Thoracic aorta (tissue), 2 donors: Measurements from ENCODE around the gene CS. TPM values are rescaled to one million over a fixed set of nuclear protein-coding genes. Genes with fewer than 3 reads are reported as not detected.

Experiments used
- ATAC-seq: fragments of 150-250 bp; one replicate; pipeline ENCODE4 v1.8.0; 2017; ENCODE audit warnings: low read depth; ENCODE audit not compliant: insufficient number of reproducible peaks, low FRiP score
- DNase-seq: peaks from one replicate; pipeline ENCODE4 v3.0.0-alpha.2; 2020; ENCODE audit warnings: low spot score
- H3K27ac ChIP-seq, 2 donors: fragments of 200-600 bp; sonication (generic); 1 replicate in 1 of 2; 2 replicates in 1 of 2; pipeline ENCODE4 v1.5.1; 2016; ENCODE audit warnings: mild to moderate bottlenecking in 2 of 2, moderate library complexity in 2 of 2
- H3K27me3 ChIP-seq: fragments of 200-600 bp; sonication (generic); replicated peaks from 2 replicates; pipeline ENCODE4 v1.6.0; 2016; ENCODE audit warnings: mild to moderate bottlenecking; ENCODE audit not compliant: insufficient read depth
- H3K36me3 ChIP-seq: fragments of 200-600 bp; sonication (generic); one replicate; pipeline ENCODE4 v1.5.1; 2016
- H3K4me1 ChIP-seq, 2 donors: fragments of 200-600 bp; sonication (generic); 1 replicate in 1 of 2; 2 replicates in 1 of 2; pipeline versions ENCODE4 v1.5.1 to v1.6.0; 2016; ENCODE audit warnings: low read depth in 2 of 2, mild to moderate bottlenecking in 1 of 2; ENCODE audit not compliant: control insufficient read depth in 1 of 2
- H3K4me3 ChIP-seq: fragments of 200-600 bp; sonication (generic); 2 replicates; pipeline ENCODE4 v1.5.1; 2016; ENCODE audit warnings: mild to moderate bottlenecking
- H3K9me3 ChIP-seq: fragments of 200-600 bp; sonication (generic); 2 replicates; pipeline ENCODE4 v1.5.1; 2016
- CTCF ChIP-seq: fragments of 200-600 bp; sonication (generic); IDR thresholded peaks from one replicate; pipeline ENCODE4 v1.5.1; 2019; ENCODE audit warnings: antibody characterized with exemption
- total RNA-seq, 2 donors: library from RNA; depleted of rRNA; stranded (reverse); fragments of >200 nt; gene quantifications; one replicate each; pipeline versions ENCODE4 v1.1.0 to v1.2.3, GENCODE V29; 2016

CS gene
- total RNA-seq, 2 donors from 2014 or later, result 120 to 143 TPM

- ATAC-seq (no peak), DNase-seq (no peak)
- Histone ChIP-seq H3K27me3 (no peaks in the 10 kb centered on the region), H3K4me1 (peaks cover 12 to 17% of the 10 kb centered on the region in 2 donors), H3K4me3 (no peak overlapping the region), H3K36me3 (no peaks in the 10 kb centered on the region), H3K9me3 (no peaks in the 10 kb centered on the region), H3K27ac (no peak overlapping the region)
- TF ChIP-seq CTCF, result no peak
Observed at GRCh38 chr12:56261503-56262232, 38.5 kb downstream of the CS start.

DNA sequence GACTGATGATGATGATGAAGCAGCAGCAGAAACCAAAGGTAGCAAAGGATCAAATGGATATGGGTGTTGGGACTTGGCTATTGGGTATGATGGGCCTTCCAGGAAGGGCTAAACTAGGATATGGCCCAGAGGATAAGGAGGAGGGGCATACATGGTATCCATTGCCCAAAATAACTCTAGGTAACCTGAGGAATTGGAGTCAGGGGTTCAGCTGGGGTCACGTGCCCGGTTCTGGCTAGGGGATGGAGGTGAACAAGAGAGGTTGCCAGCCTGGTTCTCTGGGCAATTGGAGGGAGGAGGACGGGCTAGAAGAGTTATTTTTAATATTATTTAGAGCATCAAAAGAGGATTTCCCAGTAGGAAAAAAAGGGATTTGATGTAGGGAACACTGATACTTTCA, 39.2 kb downstream of the CS start:
- Histone ChIP-seq H3K4me3 (no peak overlapping the region), H3K4me1 (peaks cover 13 to 25% of the 10 kb centered on the region in 2 donors), H3K27me3 (no peaks in the 10 kb centered on the region), H3K27ac (no peak overlapping the region), H3K9me3 (no peaks in the 10 kb centered on the region), H3K36me3 (no peaks in the 10 kb centered on the region)
- ATAC-seq (no peak), DNase-seq (no peak)
- no peak for TF ChIP-seq CTCF

- peaks cover 4% of the 10 kb centered on the region for H3K36me3 ChIP-seq
- H3K27ac ChIP-seq, result no peak overlapping the region
- no peak for TF ChIP-seq CTCF
- no peak overlapping the region for H3K4me3 ChIP-seq
- peaks cover 13 to 30% of the 10 kb centered on the region in 2 donors for H3K4me1 ChIP-seq
- H3K9me3 ChIP-seq, result no peaks in the 10 kb centered on the region
- DNase-seq (no peak), ATAC-seq (no peak)
- no peaks in the 10 kb centered on the region for H3K27me3 ChIP-seq
Observed at GRCh38 chr12:56260380-56260779, 39.8 kb downstream of the CS start.

DNA sequence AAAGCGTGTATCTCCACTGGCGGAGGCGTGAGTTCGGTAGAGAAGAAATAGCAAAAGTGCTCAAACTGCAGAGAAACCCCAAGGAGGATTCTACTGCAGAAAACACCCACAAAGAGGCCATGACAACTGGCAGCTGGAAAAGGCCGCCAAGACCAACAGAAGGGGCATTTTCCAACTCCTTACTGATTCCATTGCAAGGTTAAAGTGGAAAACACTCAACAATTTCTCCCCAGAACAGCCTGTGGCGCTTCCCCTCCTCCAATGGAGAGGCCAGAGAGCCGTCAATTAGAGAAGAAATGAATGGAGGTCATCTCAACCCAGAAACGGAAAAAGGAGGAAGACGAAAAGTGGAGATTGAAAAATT, 41.3 kb downstream of the CS start:
- H3K27me3 ChIP-seq, result no peaks in the 10 kb centered on the region
- H3K27ac ChIP-seq, result peak overlapping the region; percentile 73 to 75
- H3K36me3 ChIP-seq, result peaks cover 18% of the 10 kb centered on the region
- DNase-seq (no peak), ATAC-seq (no peak)
- TF ChIP-seq CTCF, result no peak
- H3K4me3 ChIP-seq, result peak overlapping the region; percentile 85
- H3K9me3 ChIP-seq, result no peaks in the 10 kb centered on the region
- peaks cover 13 to 30% of the 10 kb centered on the region in 2 donors for H3K4me1 ChIP-seq

GRCh38 chr12:56258068-56258819, 41.9 kb downstream of the CS start, which contains the start of gene ANKRD52:
TSS of gene ANKRD52 (minus strand) at chr12:56258384. CDS start at chr12:56258269, 115 bp downstream.
- DNase-seq (no peak), ATAC-seq (peak; percentile 93)
- Histone ChIP-seq H3K4me3 (peak within 1 kb of the TSS; percentile 85), H3K27ac (peak within 1 kb of the TSS; percentile 73 to 75), H3K36me3 (peaks cover 24% of the 10 kb centered on the region), H3K9me3 (no peaks in the 10 kb centered on the region), H3K4me1 (peaks cover 13 to 30% of the 10 kb centered on the region in 2 donors), H3K27me3 (no peaks in the 10 kb centered on the region)
- TF ChIP-seq CTCF, result peak; percentile 62
